H1 (cell line): ENCODE measurements around the gene HSD17B4. TPM values are rescaled to one million over a fixed set of nuclear protein-coding genes. Genes with fewer than 3 reads are reported as not detected.

ENCODE experiments used
- BCL11A ChIP-seq, 2 experiments: IDR thresholded peaks; one replicate each; pipeline ENCODE4 v1.6.1; 2011; ENCODE audit warnings: low read depth in 2 of 2, low read length in 2 of 2, mild to moderate bottlenecking in 2 of 2
- EZH2 ChIP-seq: fragments of 200-600 bp; sonication (generic); IDR thresholded peaks from 2 replicates; pipeline ENCODE4 v1.7.1; 2012; ENCODE audit warnings: low read depth, mild to moderate bottlenecking, moderate library complexity, low read length, inconsistent platforms; ENCODE audit not compliant: severe bottlenecking
- JUND ChIP-seq: IDR thresholded peaks from 2 replicates; pipeline ENCODE4 v1.6.1; 2011; ENCODE audit warnings: mild to moderate bottlenecking, improper control_type of control experiment, low read length
- NANOG ChIP-seq: IDR thresholded peaks from 2 replicates; pipeline ENCODE4 v1.6.1; 2011; ENCODE audit warnings: low read length, low read depth, mild to moderate bottlenecking, inconsistent platforms; ENCODE audit not compliant: insufficient read depth, poor library complexity, severe bottlenecking
- POU5F1 ChIP-seq: IDR thresholded peaks from 2 replicates; pipeline ENCODE4 v1.6.1; 2011; ENCODE audit warnings: low read depth, mild to moderate bottlenecking, low read length, moderate library complexity
- RXRA ChIP-seq: IDR thresholded peaks from 2 replicates; pipeline ENCODE4 v1.6.1; 2011; ENCODE audit warnings: low read depth, mild to moderate bottlenecking, low read length, moderate library complexity; ENCODE audit not compliant: insufficient read depth
- TCF12 ChIP-seq: IDR thresholded peaks from 2 replicates; pipeline ENCODE4 v1.6.1; 2011; ENCODE audit warnings: low read depth, mild to moderate bottlenecking, low read length
- YY1 ChIP-seq: IDR thresholded peaks from 2 replicates; pipeline ENCODE4 v1.6.1; 2011; ENCODE audit warnings: low read depth, mild to moderate bottlenecking, low read length
- polyA plus RNA-seq, 7 experiments: library from polyadenylated mRNA; depleted of rRNA in 3 of 7; stranded (reverse) in 5 of 7; unstranded in 2 of 7; fragments of >200 nt in 5 of 7; fragments of 200-250 nt in 2 of 7; gene quantifications; 1 replicate in 5 of 7; 2 replicates in 1 of 7; 4 replicates in 1 of 7; pipeline versions ENCODE4 v1.2.1 to v1.2.3, GENCODE V29; 2011 to 2013; ENCODE audit warnings: missing spikeins in 2 of 7, mixed read lengths in 2 of 7
- total RNA-seq: library from RNA; stranded (reverse); fragmentation: NEBNext Ultra II Directional; extraction: Animal tissue kit (Norgen Biotek cat#: 25700); gene quantifications from 2 replicates; pipeline ENCODE4 v1.2.1, GENCODE V29; 2021
- TF ChIP-seq, protein P1 (sequence below): IDR thresholded peaks from 2 replicates; pipeline ENCODE4 v1.6.1; 2012; ENCODE audit warnings: inconsistent platforms

Gene HSD17B4
- total and polyA plus RNA-seq, 2 of the 8 experiments (the other 6 are each of a cell fraction or from before 2014, with no cell fraction given): 305 to 369 TPM

DNA sequence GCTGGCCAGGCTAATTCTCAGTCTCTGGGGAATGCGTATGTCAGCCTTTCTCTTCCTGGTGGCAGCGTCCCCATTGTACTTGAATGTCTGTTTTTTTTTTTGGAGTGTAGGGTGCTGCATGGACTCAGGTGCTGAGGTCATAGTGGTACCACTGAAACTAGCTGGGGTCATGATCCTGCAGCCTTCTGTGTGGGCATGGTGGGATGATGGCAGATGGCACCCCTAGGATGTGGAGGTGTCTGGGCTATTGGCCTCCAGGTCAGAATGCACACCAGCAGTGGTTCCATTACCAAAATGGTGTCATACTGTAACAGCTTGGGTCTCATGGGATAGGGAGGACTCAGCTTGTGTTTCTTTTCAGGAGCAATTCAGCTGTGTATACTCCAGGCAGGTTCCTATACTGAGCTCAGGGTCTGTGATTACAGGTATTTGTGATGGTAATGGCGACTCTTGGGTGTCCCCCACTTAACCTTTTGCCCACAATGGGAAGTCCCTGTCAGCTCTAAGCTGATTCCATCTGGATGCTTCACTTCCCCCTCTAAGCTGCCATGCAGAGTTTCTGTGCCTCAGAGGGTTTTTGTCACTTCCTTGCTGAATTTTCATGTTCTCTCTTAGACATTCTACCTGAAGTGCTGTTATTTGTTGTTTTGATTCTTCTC is 17.9 kb downstream of the HSD17B4 start (continued):
- TF ChIP-seq BCL11A (IDR thresholded peaks at IDR 0.05; ENCODE audit: low read depth in 2 of 2, low read length in 2 of 2) (peak in 1 of 2 experiments; percentile 22), NANOG (peak; percentile 74), POU5F1 (peak; percentile 61; the same call in 1 of the 2 replicates), TCF12 (peak; percentile 91), YY1 (peak; percentile 66), EZH2 (no peak), RXRA (peak; percentile 98), JUND (no peak)
- TF ChIP-seq, protein P1, sequence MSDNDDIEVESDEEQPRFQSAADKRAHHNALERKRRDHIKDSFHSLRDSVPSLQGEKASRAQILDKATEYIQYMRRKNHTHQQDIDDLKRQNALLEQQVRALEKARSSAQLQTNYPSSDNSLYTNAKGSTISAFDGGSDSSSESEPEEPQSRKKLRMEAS: no peak
